HepG2 (cell line): ENCODE results near the gene COLGALT1. TPM values are rescaled to one million over a fixed set of nuclear protein-coding genes. Genes with fewer than 3 reads are reported as not detected.

ENCODE experiments used
- BCL6 ChIP-seq: IDR thresholded peaks from 2 replicates; pipeline ENCODE4 v1.6.1; 2016; ENCODE audit warnings: missing genetic modification reagents, missing compliant biosample characterization
- POLR2AphosphoS5 ChIP-seq: IDR thresholded peaks from 2 replicates; pipeline ENCODE4 v1.6.1; 2012; ENCODE audit warnings: low read depth, low read length
- RNF2 ChIP-seq: fragments of 450-650 bp; conservative IDR thresholded peaks from 2 replicates; pipeline ENCODE4 v1.6.1; 2016; ENCODE audit warnings: low read depth
- SKI ChIP-seq: fragments of 450-650 bp; IDR thresholded peaks from one replicate; pipeline ENCODE4 v1.6.1; 2018; ENCODE audit warnings: mild to moderate bottlenecking; ENCODE audit not compliant: partially characterized antibody
- SMARCC2 ChIP-seq: fragments of 450-650 bp; IDR thresholded peaks from 2 replicates; pipeline ENCODE4 v1.6.1; 2017; ENCODE audit warnings: antibody characterized with exemption, mild to moderate bottlenecking
- SP2 ChIP-seq: sonication (generic); formaldehyde crosslinking; IDR thresholded peaks from 2 replicates; pipeline ENCODE4 v1.5.1; 2020; ENCODE audit warnings: mild to moderate bottlenecking, missing genetic modification reagents
- TAF1 ChIP-seq: sonication (generic); formaldehyde crosslinking; IDR thresholded peaks from 2 replicates; pipeline ENCODE4 v1.4.0; 2020; ENCODE audit warnings: missing genetic modification reagents
- XBP1 ChIP-seq: sonication (generic); formaldehyde crosslinking; IDR thresholded peaks from 2 replicates; pipeline ENCODE4 v1.5.0; 2020; ENCODE audit warnings: missing genetic modification reagents
- polyA plus RNA-seq, 8 experiments: library from polyadenylated mRNA; depleted of rRNA in 3 of 8; stranded (reverse) in 7 of 8; unstranded in 1 of 8; fragments of >200 nt; fragmentation: Illumina TruSeq in 4 of 8; extraction: Trizol in 4 of 8; gene quantifications; 2 replicates each; pipeline versions ENCODE4 v1.2.1 to v1.2.3, GENCODE V29; 2011 to 2016; ENCODE audit warnings: low read depth in 4 of 8, missing spikeins in 1 of 8, mixed read lengths in 1 of 8; ENCODE audit not compliant: insufficient read depth in 1 of 8
- total RNA-seq, 5 experiments: library from RNA; depleted of rRNA; stranded (reverse); fragments of >200 nt; fragmentation: Illumina TruSeq; extraction: Trizol; gene quantifications; 2 replicates each; pipeline ENCODE4 v1.2.3, GENCODE V29; 2016; ENCODE audit warnings: low read depth in 1 of 5
- TF ChIP-seq, protein P1 (sequence below): sonication (generic); formaldehyde crosslinking; conservative IDR thresholded peaks from 2 replicates; pipeline ENCODE4 v1.5.0; 2020; ENCODE audit warnings: missing genetic modification reagents
- TF ChIP-seq, protein P2 (sequence below): IDR thresholded peaks from 2 replicates; pipeline ENCODE4 v1.6.1; 2016; ENCODE audit warnings: missing compliant biosample characterization, missing genetic modification reagents, borderline replicate concordance
- TF ChIP-seq, protein P3 (sequence below): sonication (generic); formaldehyde crosslinking; IDR thresholded peaks from 2 replicates; pipeline ENCODE4 v1.9.0; 2021; ENCODE audit warnings: missing genetic modification reagents, mild to moderate bottlenecking, borderline replicate concordance
- TF ChIP-seq, protein P4 (sequence below): IDR thresholded peaks from 2 replicates; pipeline ENCODE4 v1.6.1; 2012; ENCODE audit warnings: low read length, improper control_type of control experiment
- TF ChIP-seq, protein P5 (sequence below): IDR thresholded peaks from 2 replicates; pipeline ENCODE4 v1.6.1; 2016; ENCODE audit warnings: missing genetic modification reagents, missing compliant biosample characterization
- TF ChIP-seq, protein P6 (sequence below): sonication (generic); formaldehyde crosslinking; IDR thresholded peaks from 2 replicates; pipeline ENCODE4 v1.8.0; 2022; ENCODE audit warnings: missing genetic modification reagents, mild to moderate bottlenecking, moderate library complexity, borderline replicate concordance

Gene COLGALT1
- total and polyA plus RNA-seq, 2 of the 13 experiments (the other 11 are each of a cell fraction or from before 2014, with no cell fraction given) = 58.0 to 211 TPM

DNA sequence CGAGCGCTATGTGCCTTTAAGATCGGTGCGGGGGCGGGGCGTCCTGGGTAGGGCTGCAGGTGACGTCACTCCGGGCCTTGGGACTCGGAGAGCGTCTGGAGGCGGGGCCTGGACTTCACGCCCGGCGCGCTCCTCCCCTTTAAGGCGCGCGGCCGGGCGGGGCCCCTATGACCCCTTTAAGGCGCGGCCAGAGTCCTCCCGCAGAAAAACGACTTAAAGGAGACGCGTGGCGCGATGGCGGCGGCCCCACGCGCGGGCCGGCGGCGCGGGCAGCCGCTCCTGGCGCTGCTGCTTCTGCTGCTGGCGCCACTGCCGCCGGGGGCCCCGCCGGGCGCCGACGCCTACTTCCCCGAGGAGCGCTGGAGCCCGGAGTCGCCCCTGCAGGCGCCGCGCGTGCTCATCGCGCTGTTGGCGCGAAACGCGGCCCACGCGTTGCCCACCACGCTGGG lies at the start of gene COLGALT1 (continued):
- TF ChIP-seq, protein P1, sequence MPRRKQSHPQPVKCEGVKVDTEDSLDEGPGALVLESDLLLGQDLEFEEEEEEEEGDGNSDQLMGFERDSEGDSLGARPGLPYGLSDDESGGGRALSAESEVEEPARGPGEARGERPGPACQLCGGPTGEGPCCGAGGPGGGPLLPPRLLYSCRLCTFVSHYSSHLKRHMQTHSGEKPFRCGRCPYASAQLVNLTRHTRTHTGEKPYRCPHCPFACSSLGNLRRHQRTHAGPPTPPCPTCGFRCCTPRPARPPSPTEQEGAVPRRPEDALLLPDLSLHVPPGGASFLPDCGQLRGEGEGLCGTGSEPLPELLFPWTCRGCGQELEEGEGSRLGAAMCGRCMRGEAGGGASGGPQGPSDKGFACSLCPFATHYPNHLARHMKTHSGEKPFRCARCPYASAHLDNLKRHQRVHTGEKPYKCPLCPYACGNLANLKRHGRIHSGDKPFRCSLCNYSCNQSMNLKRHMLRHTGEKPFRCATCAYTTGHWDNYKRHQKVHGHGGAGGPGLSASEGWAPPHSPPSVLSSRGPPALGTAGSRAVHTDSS (CRISPR knock-in tag) = no peak
- TF ChIP-seq TAF1 (CRISPR knock-in tag) (no peak), SP2 (CRISPR knock-in tag) (no peak), XBP1 (no peak), RNF2 (no peak), SMARCC2 (no peak), POLR2AphosphoS5 (peak; percentile 53; the same call in 1 of the 2 replicates), BCL6 (CRISPR knock-in tag) (no peak), SKI (peak; percentile 43)
- TF ChIP-seq, protein P2, sequence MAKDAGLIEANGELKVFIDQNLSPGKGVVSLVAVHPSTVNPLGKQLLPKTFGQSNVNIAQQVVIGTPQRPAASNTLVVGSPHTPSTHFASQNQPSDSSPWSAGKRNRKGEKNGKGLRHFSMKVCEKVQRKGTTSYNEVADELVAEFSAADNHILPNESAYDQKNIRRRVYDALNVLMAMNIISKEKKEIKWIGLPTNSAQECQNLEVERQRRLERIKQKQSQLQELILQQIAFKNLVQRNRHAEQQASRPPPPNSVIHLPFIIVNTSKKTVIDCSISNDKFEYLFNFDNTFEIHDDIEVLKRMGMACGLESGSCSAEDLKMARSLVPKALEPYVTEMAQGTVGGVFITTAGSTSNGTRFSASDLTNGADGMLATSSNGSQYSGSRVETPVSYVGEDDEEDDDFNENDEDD = peak; percentile 16; the same call in 1 of the 2 replicates
- TF ChIP-seq, protein P3, sequence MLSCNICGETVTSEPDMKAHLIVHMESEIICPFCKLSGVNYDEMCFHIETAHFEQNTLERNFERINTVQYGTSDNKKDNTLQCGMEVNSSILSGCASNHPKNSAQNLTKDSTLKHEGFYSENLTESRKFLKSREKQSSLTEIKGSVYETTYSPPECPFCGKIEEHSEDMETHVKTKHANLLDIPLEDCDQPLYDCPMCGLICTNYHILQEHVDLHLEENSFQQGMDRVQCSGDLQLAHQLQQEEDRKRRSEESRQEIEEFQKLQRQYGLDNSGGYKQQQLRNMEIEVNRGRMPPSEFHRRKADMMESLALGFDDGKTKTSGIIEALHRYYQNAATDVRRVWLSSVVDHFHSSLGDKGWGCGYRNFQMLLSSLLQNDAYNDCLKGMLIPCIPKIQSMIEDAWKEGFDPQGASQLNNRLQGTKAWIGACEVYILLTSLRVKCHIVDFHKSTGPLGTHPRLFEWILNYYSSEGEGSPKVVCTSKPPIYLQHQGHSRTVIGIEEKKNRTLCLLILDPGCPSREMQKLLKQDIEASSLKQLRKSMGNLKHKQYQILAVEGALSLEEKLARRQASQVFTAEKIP (CRISPR knock-in tag) = no peak
- TF ChIP-seq, protein P4, sequence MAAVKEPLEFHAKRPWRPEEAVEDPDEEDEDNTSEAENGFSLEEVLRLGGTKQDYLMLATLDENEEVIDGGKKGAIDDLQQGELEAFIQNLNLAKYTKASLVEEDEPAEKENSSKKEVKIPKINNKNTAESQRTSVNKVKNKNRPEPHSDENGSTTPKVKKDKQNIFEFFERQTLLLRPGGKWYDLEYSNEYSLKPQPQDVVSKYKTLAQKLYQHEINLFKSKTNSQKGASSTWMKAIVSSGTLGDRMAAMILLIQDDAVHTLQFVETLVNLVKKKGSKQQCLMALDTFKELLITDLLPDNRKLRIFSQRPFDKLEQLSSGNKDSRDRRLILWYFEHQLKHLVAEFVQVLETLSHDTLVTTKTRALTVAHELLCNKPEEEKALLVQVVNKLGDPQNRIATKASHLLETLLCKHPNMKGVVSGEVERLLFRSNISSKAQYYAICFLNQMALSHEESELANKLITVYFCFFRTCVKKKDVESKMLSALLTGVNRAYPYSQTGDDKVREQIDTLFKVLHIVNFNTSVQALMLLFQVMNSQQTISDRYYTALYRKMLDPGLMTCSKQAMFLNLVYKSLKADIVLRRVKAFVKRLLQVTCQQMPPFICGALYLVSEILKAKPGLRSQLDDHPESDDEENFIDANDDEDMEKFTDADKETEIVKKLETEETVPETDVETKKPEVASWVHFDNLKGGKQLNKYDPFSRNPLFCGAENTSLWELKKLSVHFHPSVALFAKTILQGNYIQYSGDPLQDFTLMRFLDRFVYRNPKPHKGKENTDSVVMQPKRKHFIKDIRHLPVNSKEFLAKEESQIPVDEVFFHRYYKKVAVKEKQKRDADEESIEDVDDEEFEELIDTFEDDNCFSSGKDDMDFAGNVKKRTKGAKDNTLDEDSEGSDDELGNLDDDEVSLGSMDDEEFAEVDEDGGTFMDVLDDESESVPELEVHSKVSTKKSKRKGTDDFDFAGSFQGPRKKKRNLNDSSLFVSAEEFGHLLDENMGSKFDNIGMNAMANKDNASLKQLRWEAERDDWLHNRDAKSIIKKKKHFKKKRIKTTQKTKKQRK = no peak
- TF ChIP-seq, protein P5, sequence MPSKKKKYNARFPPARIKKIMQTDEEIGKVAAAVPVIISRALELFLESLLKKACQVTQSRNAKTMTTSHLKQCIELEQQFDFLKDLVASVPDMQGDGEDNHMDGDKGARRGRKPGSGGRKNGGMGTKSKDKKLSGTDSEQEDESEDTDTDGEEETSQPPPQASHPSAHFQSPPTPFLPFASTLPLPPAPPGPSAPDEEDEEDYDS = peak; percentile 86
- TF ChIP-seq, protein P6, sequence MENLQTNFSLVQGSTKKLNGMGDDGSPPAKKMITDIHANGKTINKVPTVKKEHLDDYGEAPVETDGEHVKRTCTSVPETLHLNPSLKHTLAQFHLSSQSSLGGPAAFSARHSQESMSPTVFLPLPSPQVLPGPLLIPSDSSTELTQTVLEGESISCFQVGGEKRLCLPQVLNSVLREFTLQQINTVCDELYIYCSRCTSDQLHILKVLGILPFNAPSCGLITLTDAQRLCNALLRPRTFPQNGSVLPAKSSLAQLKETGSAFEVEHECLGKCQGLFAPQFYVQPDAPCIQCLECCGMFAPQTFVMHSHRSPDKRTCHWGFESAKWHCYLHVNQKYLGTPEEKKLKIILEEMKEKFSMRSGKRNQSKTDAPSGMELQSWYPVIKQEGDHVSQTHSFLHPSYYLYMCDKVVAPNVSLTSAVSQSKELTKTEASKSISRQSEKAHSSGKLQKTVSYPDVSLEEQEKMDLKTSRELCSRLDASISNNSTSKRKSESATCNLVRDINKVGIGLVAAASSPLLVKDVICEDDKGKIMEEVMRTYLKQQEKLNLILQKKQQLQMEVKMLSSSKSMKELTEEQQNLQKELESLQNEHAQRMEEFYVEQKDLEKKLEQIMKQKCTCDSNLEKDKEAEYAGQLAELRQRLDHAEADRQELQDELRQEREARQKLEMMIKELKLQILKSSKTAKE = no peak
